Panc1 (cell line): ENCODE results near the gene QSOX1.

ENCODE experiments used
- POLR2AphosphoS5 ChIP-seq: IDR thresholded peaks from 2 replicates; pipeline ENCODE4 v1.6.1; 2012; ENCODE audit warnings: mild to moderate bottlenecking, low read depth, low read length, moderate library complexity
- SIN3A ChIP-seq: IDR thresholded peaks from 2 replicates; pipeline ENCODE4 v1.6.1; 2012; ENCODE audit warnings: low read depth, mild to moderate bottlenecking, low read length, moderate library complexity, borderline replicate concordance; ENCODE audit not compliant: insufficient read depth
- TCF7L2 ChIP-seq: IDR thresholded peaks from 2 replicates; pipeline ENCODE4 v1.6.1; 2011; ENCODE audit warnings: mild to moderate bottlenecking, low read depth, low read length, inconsistent platforms
- TF ChIP-seq, protein P1 (sequence below): fragments of 450-650 bp; IDR thresholded peaks from 2 replicates; pipeline ENCODE4 v1.5.1; 2017; ENCODE audit warnings: mild to moderate bottlenecking
- TF ChIP-seq, protein P2 (sequence below), 2 experiments: IDR thresholded peaks; 2 replicates each; pipeline ENCODE4 v1.6.1; 2011 to 2012; ENCODE audit warnings: low read depth in 2 of 2, control low read depth in 1 of 2, low read length in 1 of 2, mild to moderate bottlenecking in 1 of 2, moderate library complexity in 1 of 2; ENCODE audit not compliant: insufficient read depth in 1 of 2

DNA sequence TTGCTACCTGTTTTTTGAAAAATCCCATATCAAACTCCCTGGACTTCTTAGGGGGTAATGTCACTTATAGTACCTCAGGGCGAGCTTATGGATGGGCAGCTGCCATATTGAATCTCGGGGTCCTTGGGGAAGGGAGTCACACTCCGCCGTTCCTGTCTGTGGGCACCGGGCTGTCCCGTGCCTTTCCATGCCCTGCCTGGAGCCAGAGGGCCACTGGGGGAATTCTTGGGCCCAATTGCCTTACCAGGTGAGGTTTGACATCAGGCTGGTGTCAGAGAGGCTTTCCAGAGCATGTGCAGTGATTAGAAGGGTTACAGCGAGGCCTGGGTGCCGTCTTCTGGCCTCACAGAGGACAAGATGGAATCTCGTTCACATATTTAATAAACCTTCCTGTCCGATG lies 28.8 kb downstream of the QSOX1 start:
- TF ChIP-seq, protein P1, sequence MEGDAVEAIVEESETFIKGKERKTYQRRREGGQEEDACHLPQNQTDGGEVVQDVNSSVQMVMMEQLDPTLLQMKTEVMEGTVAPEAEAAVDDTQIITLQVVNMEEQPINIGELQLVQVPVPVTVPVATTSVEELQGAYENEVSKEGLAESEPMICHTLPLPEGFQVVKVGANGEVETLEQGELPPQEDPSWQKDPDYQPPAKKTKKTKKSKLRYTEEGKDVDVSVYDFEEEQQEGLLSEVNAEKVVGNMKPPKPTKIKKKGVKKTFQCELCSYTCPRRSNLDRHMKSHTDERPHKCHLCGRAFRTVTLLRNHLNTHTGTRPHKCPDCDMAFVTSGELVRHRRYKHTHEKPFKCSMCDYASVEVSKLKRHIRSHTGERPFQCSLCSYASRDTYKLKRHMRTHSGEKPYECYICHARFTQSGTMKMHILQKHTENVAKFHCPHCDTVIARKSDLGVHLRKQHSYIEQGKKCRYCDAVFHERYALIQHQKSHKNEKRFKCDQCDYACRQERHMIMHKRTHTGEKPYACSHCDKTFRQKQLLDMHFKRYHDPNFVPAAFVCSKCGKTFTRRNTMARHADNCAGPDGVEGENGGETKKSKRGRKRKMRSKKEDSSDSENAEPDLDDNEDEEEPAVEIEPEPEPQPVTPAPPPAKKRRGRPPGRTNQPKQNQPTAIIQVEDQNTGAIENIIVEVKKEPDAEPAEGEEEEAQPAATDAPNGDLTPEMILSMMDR = no peak
- TF ChIP-seq TCF7L2 (no peak), POLR2AphosphoS5 (no peak), SIN3A (no peak)
- TF ChIP-seq, protein P2, sequence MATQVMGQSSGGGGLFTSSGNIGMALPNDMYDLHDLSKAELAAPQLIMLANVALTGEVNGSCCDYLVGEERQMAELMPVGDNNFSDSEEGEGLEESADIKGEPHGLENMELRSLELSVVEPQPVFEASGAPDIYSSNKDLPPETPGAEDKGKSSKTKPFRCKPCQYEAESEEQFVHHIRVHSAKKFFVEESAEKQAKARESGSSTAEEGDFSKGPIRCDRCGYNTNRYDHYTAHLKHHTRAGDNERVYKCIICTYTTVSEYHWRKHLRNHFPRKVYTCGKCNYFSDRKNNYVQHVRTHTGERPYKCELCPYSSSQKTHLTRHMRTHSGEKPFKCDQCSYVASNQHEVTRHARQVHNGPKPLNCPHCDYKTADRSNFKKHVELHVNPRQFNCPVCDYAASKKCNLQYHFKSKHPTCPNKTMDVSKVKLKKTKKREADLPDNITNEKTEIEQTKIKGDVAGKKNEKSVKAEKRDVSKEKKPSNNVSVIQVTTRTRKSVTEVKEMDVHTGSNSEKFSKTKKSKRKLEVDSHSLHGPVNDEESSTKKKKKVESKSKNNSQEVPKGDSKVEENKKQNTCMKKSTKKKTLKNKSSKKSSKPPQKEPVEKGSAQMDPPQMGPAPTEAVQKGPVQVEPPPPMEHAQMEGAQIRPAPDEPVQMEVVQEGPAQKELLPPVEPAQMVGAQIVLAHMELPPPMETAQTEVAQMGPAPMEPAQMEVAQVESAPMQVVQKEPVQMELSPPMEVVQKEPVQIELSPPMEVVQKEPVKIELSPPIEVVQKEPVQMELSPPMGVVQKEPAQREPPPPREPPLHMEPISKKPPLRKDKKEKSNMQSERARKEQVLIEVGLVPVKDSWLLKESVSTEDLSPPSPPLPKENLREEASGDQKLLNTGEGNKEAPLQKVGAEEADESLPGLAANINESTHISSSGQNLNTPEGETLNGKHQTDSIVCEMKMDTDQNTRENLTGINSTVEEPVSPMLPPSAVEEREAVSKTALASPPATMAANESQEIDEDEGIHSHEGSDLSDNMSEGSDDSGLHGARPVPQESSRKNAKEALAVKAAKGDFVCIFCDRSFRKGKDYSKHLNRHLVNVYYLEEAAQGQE (IDR thresholded peaks at IDR 0.05; ENCODE audit: insufficient read depth in 1 of 2, low read depth in 2 of 2, low read length in 1 of 2) = no peak
